ENCODE data around the gene HNRNPLL. TPM values are rescaled to one million over a fixed set of nuclear protein-coding genes. Genes with fewer than 3 reads are reported as not detected.
A peak's percentile ranks its signal among the peaks of the same experiment; 100 is the strongest.
"Not testable (repeated sequence)": the region's sequence is repeated elsewhere in the genome, so short reads cannot be mapped to it uniquely, and the experiment has no call there.

HNRNPLL gene
- total and polyA plus RNA-seq, 7 experiments from 2014 or later = 10.1 to 66.8 (median 24.8) TPM

GRCh38 chr2:38613849-38614213 lies 11.1 kb upstream of the HNRNPLL start:
- Mint-ChIP-seq H3K27me3 (peaks cover 0 to 5% (median 0%) of the 10 kb centered on the region in 5 donors), H3K36me3 (peaks cover 0 to 7% (median 0%) of the 10 kb centered on the region in 5 donors), H3K9me3 (peaks cover 0 to 6% (median 0%) of the 10 kb centered on the region in 11 donors), H3K4me1 (peaks cover 4 to 46% (median 5%) of the 10 kb centered on the region in 7 donors), H3K27ac (no peak overlapping the region), H3K4me3 (no peak overlapping the region)
- Histone ChIP-seq H3K27me3 (ENCODE audit: control insufficient read depth in 2 of 2, insufficient read depth in 2 of 2, low read length in 2 of 2) (no peaks in the 10 kb centered on the region), H3K27ac (ENCODE audit: low read depth, low read length) (no peak overlapping the region), H3K36me3 (ENCODE audit: control insufficient read depth in 2 of 3, insufficient read depth in 3 of 3, low read length in 3 of 3) (no peaks in the 10 kb centered on the region), H3K4me3 (ENCODE audit: low read length) (no peak overlapping the region), H3K4me1 (ENCODE audit: control insufficient read depth in 2 of 2, insufficient read depth in 2 of 2, low read length in 2 of 2) (no peaks in the 10 kb centered on the region), H3K9me3 (ENCODE audit: control insufficient read depth in 2 of 3, low read length in 3 of 3) (no peaks in the 10 kb centered on the region)
- DNase-seq (no peak), ATAC-seq (no peak)
- ChIA-PET POLR2A (interaction anchor here (0.9 to 1.4 kb wide), 2 partner anchors 12 to 30 kb away, joined by 3 read pairs; no protein-coding TSS in a partner anchor), CTCF (interaction anchor here (0.6 to 2.6 kb wide), 2 partner anchors 10 to 29 kb away, joined by 3 to 7 read pairs; no protein-coding TSS in a partner anchor)
- intact Hi-C loops (cut with micrococcal nuclease) = loop anchor here in 1 of 2 donors (2.0 kb wide), 1 partner anchor 13 kb away; no protein-coding TSS in a partner anchor

DNA sequence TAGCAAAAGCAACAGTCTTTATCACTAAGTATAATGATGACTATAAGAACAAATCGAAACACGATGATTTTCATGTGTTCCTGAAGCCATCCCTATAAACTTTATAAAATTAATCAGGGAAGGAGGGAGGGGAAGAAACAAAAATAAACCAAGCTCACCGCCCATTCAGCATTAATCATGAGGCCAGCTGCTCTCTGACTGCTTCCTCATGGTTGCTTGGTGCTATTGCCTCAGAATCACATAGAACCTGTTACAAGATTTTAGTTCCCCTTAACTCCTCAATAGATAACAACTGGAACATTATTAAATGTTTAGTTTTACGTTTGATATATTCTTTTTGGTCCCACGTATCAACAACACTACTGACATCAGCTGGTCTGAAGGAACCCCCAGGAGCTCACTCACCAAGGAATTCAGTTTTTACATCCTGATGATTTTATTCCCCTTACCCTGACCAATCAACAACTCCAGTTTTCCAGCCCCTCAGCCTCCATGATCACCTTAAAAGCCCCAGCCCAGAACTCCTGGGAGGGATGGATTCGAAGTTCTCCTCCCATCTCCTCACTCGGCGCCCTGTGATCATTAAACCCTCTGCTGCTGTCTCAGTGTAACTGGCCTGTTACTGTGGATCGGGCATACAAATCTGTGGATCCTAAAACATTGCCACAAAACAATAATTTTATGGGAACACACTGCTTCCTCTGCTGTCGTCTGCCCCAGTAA lies 10.6 kb upstream of the HNRNPLL start:
- Mint-ChIP-seq H3K36me3 (peaks cover 0 to 10% (median 0%) of the 10 kb centered on the region in 5 donors), H3K9me3 (peaks cover 0 to 6% (median 0%) of the 10 kb centered on the region in 11 donors), H3K27ac (peak overlapping the region in 2 of 9 donors; percentile 9 to 39), H3K4me3 (no peak overlapping the region), H3K4me1 (peaks cover 6 to 49% (median 8%) of the 10 kb centered on the region in 7 donors), H3K27me3 (peaks cover 0 to 5% (median 0%) of the 10 kb centered on the region in 5 donors)
- peak; percentile 70 for ATAC-seq
- H3K27me3 ChIP-seq (ENCODE audit: control insufficient read depth in 2 of 2, insufficient read depth in 2 of 2, low read length in 2 of 2) = no peaks in the 10 kb centered on the region
- H3K27ac ChIP-seq (ENCODE audit: low read depth, low read length) = no peak overlapping the region
- H3K4me3 ChIP-seq (ENCODE audit: low read length) = no peak overlapping the region
- ChIA-PET CTCF (interaction anchor here (0.6 to 2.6 kb wide), 3 partner anchors 9 to 115 kb away, joined by 3 to 7 read pairs (median 5); no protein-coding TSS in a partner anchor), POLR2A (interaction anchor here (0.9 to 1.4 kb wide), 3 partner anchors 12 to 43 kb away, joined by 3 read pairs; no protein-coding TSS in a partner anchor)
- DNase-seq = no peak
- H3K4me1 ChIP-seq (ENCODE audit: control insufficient read depth in 2 of 2, insufficient read depth in 2 of 2, low read length in 2 of 2) = no peaks in the 10 kb centered on the region
- no peaks in the 10 kb centered on the region for H3K9me3 ChIP-seq (ENCODE audit: control insufficient read depth in 2 of 3, low read length in 3 of 3)
- intact Hi-C loops (cut with micrococcal nuclease) = loop anchor here in 1 of 2 donors (2.0 kb wide), 1 partner anchor 14 kb away; no protein-coding TSS in a partner anchor
- no peaks in the 10 kb centered on the region for H3K36me3 ChIP-seq (ENCODE audit: control insufficient read depth in 2 of 3, insufficient read depth in 3 of 3, low read length in 3 of 3)

GRCh38 chr2:38610851-38611801 lies 8.4 kb upstream of the HNRNPLL start:
- peaks cover 0 to 10% (median 0%) of the 10 kb centered on the region in 5 donors for H3K36me3 Mint-ChIP-seq
- intact Hi-C loops (cut with micrococcal nuclease) = no loop called here
- peaks cover 6 to 52% (median 12%) of the 10 kb centered on the region in 7 donors for H3K4me1 Mint-ChIP-seq
- ATAC-seq (peak; percentile 76), DNase-seq (no peak)
- Histone ChIP-seq H3K27ac (ENCODE audit: low read depth, low read length) (no peak overlapping the region), H3K4me1 (ENCODE audit: control insufficient read depth in 2 of 2, insufficient read depth in 2 of 2, low read length in 2 of 2) (no peaks in the 10 kb centered on the region), H3K4me3 (ENCODE audit: low read length) (no peak overlapping the region), H3K36me3 (ENCODE audit: control insufficient read depth in 2 of 3, insufficient read depth in 3 of 3, low read length in 3 of 3) (no peaks in the 10 kb centered on the region), H3K9me3 (ENCODE audit: control insufficient read depth in 2 of 3, low read length in 3 of 3) (no peaks in the 10 kb centered on the region), H3K27me3 (ENCODE audit: control insufficient read depth in 2 of 2, insufficient read depth in 2 of 2, low read length in 2 of 2) (no peaks in the 10 kb centered on the region)
- CTCF ChIA-PET = interaction anchor here (0.6 to 1.7 kb wide), 4 partner anchors 20 to 52 kb away, joined by 3 to 6 read pairs (median 3); no protein-coding TSS in a partner anchor
- POLR2A ChIA-PET = no interaction called here
- peak overlapping the region in 2 of 9 donors; percentile 22 to 66 for H3K27ac Mint-ChIP-seq
- H3K4me3 Mint-ChIP-seq = no peak overlapping the region
- peaks cover 0 to 2% (median 0%) of the 10 kb centered on the region in 5 donors for H3K27me3 Mint-ChIP-seq
- H3K9me3 Mint-ChIP-seq = peaks cover 0 to 6% (median 0%) of the 10 kb centered on the region in 11 donors

DNA sequence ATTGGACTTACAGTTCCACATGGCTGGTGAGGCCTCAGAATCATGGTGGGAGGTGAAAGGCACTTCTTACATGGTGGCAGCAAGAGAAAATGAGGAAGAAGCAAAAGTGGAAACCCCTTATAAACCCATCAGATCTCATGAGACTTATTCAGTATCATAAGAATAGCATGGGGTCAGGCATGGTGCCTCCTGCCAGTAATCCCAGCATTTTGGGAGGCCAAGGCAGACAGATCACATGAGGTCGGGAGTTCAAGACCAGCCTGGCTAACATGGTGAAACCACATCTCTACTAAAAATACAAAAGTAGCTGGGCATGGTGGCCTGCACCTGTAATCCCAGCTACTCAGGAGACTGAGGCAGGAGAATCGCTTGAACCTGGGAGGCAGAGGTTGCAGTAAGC lies 6.5 kb upstream of the HNRNPLL start:
- H3K9me3 Mint-ChIP-seq; H3K27me3 Mint-ChIP-seq; DNase-seq; H3K36me3 Mint-ChIP-seq; H3K27me3 ChIP-seq (ENCODE audit: control insufficient read depth in 2 of 2, insufficient read depth in 2 of 2, low read length in 2 of 2); H3K4me1 ChIP-seq (ENCODE audit: control insufficient read depth in 2 of 2, insufficient read depth in 2 of 2, low read length in 2 of 2); H3K36me3 ChIP-seq (ENCODE audit: control insufficient read depth in 2 of 3, insufficient read depth in 3 of 3, low read length in 3 of 3); H3K27ac ChIP-seq (ENCODE audit: low read depth, low read length); H3K9me3 ChIP-seq (ENCODE audit: control insufficient read depth in 2 of 3, low read length in 3 of 3); H3K4me3 ChIP-seq (ENCODE audit: low read length); ATAC-seq; intact Hi-C loops (cut with micrococcal nuclease): not testable (repeated sequence)
- POLR2A ChIA-PET = interaction anchor here (0.6 kb wide), 1 partner anchor 42 kb away, joined by 3 read pairs; no protein-coding TSS in a partner anchor
- Mint-ChIP-seq H3K4me3 (peak overlapping the region in 1 of 10 donors; percentile 0), H3K27ac (peak overlapping the region in 4 of 9 donors; percentile 11 to 65 (median 46)), H3K4me1 (peaks cover 6 to 58% (median 13%) of the 10 kb centered on the region in 7 donors)
- CTCF ChIA-PET = interaction anchor here (0.6 to 1.7 kb wide), 2 partner anchors 13 to 20 kb away, joined by 3 read pairs; no protein-coding TSS in a partner anchor

DNA sequence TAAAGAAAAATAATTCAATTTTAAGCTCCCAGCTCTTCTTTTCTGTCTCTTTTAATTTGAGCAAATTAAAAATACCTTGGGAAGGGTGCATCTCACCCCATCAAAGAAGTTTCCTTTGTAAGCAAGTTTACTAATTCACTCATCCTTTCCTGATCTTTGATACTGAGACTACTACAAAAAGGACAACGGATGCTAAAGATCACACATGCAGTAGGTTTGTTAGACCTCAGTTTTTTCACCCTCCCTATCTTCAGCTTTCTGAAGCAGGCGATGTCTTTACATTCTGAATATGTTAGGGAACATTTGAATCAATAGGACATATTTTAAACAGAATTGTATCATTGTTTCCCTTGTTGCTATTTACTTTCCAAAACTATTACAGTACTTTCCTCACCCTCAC lies 6.0 kb upstream of the HNRNPLL start:
- DNase-seq = no peak
- intact Hi-C loops (cut with micrococcal nuclease) = no loop called here
- peaks cover 0 to 6% (median 0%) of the 10 kb centered on the region in 11 donors for H3K9me3 Mint-ChIP-seq
- Histone ChIP-seq H3K36me3 (ENCODE audit: control insufficient read depth in 2 of 3, insufficient read depth in 3 of 3, low read length in 3 of 3) (no peaks in the 10 kb centered on the region), H3K9me3 (ENCODE audit: control insufficient read depth in 2 of 3, low read length in 3 of 3) (no peaks in the 10 kb centered on the region), H3K4me3 (ENCODE audit: low read length) (no peak overlapping the region), H3K4me1 (ENCODE audit: control insufficient read depth in 2 of 2, insufficient read depth in 2 of 2, low read length in 2 of 2) (peaks cover 0 to 4% of the 10 kb centered on the region in 2 donors), H3K27ac (ENCODE audit: low read depth, low read length) (no peak overlapping the region), H3K27me3 (ENCODE audit: control insufficient read depth in 2 of 2, insufficient read depth in 2 of 2, low read length in 2 of 2) (no peaks in the 10 kb centered on the region)
- H3K27ac Mint-ChIP-seq = peak overlapping the region in 4 of 9 donors; percentile 11 to 65 (median 46)
- peak overlapping the region in 1 of 10 donors; percentile 0 for H3K4me3 Mint-ChIP-seq
- ChIA-PET POLR2A (interaction anchor here (0.6 kb wide), 1 partner anchor 42 kb away, joined by 3 read pairs; no protein-coding TSS in a partner anchor), CTCF (interaction anchor here (0.6 kb wide), 1 partner anchor 13 kb away, joined by 3 read pairs; no protein-coding TSS in a partner anchor)
- H3K27me3 Mint-ChIP-seq = no peaks in the 10 kb centered on the region
- H3K36me3 Mint-ChIP-seq = peaks cover 0 to 8% (median 0%) of the 10 kb centered on the region in 5 donors
- peaks cover 11 to 57% (median 17%) of the 10 kb centered on the region in 7 donors for H3K4me1 Mint-ChIP-seq
- no peak for ATAC-seq
